ENCODE results near the gene ABHD17C. TPM values are rescaled to one million over a fixed set of nuclear protein-coding genes. Genes with fewer than 3 reads are reported as not detected.

Gene ABHD17C
- total RNA-seq, 1 experiment from 2014 or later, result 8.1 TPM

DNA sequence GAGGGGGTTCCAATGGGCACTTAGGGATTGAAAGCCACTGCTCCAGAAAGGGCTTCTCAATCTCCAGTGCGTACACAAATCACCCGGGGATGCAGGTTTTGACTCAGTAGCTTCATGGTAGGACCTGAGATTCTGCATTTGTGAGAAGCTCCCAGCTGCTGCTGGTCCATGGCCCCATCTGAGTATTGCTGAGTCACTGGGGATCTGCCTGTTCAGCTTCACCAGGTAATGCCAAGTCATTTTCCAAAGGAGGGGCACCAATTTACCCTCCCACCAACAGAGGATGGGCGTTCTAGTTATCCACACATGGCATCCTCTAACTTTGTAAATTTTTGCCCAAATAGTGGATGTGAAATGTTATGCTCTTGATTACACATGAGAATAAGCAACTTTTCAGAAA is 71.2 kb downstream of the ABHD17C start:
- no peak for DNase-seq
- no peak overlapping the region for H3K4me3 ChIP-seq
- H3K36me3 ChIP-seq, result no peaks in the 10 kb centered on the region
- H3K27me3 ChIP-seq, result no peaks in the 10 kb centered on the region
- H3K9me3 ChIP-seq, result no peaks in the 10 kb centered on the region

DNA sequence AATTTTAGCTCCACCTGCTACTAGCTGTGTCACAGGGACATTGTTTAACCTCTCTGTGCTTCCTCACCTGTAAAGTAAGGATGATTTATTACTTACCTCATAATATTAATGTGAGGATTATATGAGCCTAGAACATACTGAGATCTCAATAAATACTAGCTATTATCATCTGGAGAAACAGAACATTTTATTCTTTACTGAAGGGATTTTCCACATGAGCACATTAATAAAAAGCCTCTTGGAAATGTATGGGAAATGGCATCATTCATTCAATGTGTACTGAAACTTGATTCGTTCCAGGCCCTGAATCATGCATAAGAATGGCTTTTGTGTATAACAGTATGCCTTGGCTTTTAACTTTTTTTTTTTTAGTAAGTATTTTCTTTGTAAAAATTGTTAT is 73.0 kb downstream of the ABHD17C start:
- Histone ChIP-seq H3K36me3 (no peaks in the 10 kb centered on the region), H3K27me3 (no peaks in the 10 kb centered on the region)

DNA sequence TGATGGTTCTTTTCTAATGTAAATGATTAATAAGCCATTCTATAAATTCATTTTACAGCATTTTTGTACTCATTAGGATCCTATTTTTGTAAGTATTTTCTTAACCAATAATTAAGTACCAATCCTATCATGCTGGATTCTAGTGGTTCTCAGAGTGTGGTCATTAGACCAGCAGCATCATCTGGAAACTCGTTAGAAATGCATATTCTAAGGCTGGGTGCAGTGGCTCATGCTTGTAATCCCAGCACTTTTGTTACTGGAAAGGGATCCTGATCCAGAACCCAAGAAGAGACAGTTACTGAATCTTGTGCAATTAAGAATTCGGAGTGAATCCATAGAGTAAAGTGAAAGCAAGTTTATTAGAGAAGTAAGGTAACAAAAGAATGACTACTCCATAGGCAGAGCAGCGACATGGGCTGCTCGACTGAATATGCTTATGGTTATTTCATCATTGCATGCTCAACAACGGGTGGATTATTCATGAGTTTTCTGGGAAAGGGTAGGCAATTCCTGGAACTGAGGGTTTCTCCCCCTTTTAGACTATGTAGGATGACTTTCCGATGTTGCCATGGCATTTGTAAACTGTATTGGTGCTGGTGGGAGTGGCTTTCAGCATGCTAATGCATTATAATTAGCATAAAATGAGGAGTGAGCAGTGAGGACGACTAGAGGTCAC is 74.2 kb downstream of the ABHD17C start:
- Histone ChIP-seq H3K9me3 (no peaks in the 10 kb centered on the region), H3K27me3 (no peaks in the 10 kb centered on the region), H3K36me3 (no peaks in the 10 kb centered on the region), H3K4me3 (no peak overlapping the region)
- no peak for DNase-seq

More for the DNA sequence above, 73.0 kb downstream of the ABHD17C start:
- H3K4me3 ChIP-seq, result no peak overlapping the region
- H3K9me3 ChIP-seq, result no peaks in the 10 kb centered on the region
- no peak for DNase-seq

GRCh38 chr15:80769829-80770705 is 75.0 kb downstream of the ABHD17C start:
- Histone ChIP-seq H3K9me3 (no peaks in the 10 kb centered on the region), H3K27me3 (no peaks in the 10 kb centered on the region), H3K4me3 (no peak overlapping the region), H3K36me3 (no peaks in the 10 kb centered on the region)
- no peak for DNase-seq

DNA sequence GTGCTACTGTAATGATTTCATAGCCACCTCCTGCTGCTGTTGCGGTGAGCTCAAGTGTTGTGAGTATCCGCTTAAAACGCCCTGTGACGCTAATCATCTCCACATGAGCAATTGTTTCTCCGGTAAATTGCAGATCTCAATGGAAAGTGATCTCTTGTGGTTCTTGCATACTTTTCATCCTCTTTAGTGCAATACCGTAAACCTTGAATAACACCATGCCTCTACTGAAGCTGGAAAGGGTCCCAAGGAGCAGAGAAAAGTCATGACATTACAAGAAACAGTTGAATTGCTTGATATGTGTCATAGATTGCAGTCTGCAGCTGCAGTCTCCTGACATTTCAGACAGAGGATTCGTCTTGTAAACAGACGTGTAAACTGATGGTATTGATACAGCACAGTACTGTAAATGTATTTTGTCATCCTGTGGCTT is 78.0 kb downstream of the ABHD17C start:
- DNase-seq, result no peak

GRCh38 chr15:80773792-80774352 is 78.8 kb downstream of the ABHD17C start:
- Histone ChIP-seq H3K36me3 (no peaks in the 10 kb centered on the region), H3K27me3 (no peaks in the 10 kb centered on the region), H3K4me3 (no peak overlapping the region), H3K9me3 (0 out of 2 replicates have a peak, but pooled peaks cover 2% of the 10 kb centered on the region)
- DNase-seq, result no peak

More for the DNA sequence above, 78.0 kb downstream of the ABHD17C start:
- Histone ChIP-seq H3K36me3 (no peaks in the 10 kb centered on the region), H3K4me3 (no peak overlapping the region), H3K27me3 (no peaks in the 10 kb centered on the region), H3K9me3 (0 out of 2 replicates have a peak, but pooled peaks cover 2% of the 10 kb centered on the region)

DNA sequence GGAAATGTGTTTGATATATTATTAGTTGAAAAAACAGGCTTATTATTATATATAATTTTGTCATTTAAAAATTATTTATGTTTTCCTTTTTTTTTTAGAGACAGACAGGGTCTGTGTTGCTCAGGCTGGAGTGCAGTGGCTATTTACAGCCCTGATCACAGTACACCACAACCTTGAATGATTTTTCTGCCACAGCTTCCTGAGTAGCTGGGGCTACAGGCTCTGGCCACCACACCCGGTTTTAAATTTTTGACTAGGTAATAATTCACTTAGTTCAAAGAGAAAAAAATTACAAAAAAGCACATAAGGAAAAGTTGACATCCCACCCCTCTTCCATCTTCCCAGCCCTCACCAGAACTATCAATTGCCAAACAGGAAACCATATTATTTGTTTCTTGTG is 79.4 kb downstream of the ABHD17C start:
- Histone ChIP-seq H3K27me3 (peaks cover 3% of the 10 kb centered on the region; the same call in 1 of the 2 replicates), H3K36me3 (no peaks in the 10 kb centered on the region), H3K4me3 (no peak overlapping the region), H3K9me3 (0 out of 2 replicates have a peak, but pooled peaks cover 2% of the 10 kb centered on the region)
- DNase-seq, result no peak

- 0 out of 2 replicates have a peak, but pooled peaks cover 2% of the 10 kb centered on the region for H3K9me3 ChIP-seq
- peaks cover 11% of the 10 kb centered on the region for H3K27me3 ChIP-seq
- H3K4me3 ChIP-seq, result no peak overlapping the region
- DNase-seq, result no peak
- no peaks in the 10 kb centered on the region for H3K36me3 ChIP-seq
Measured at GRCh38 chr15:80775338-80775737, 80.2 kb downstream of the ABHD17C start.

GRCh38 chr15:80776420-80777045 is 81.4 kb downstream of the ABHD17C start:
- no peaks in the 10 kb centered on the region for H3K36me3 ChIP-seq
- H3K27me3 ChIP-seq, result peaks cover 21% of the 10 kb centered on the region
- no peak overlapping the region for H3K4me3 ChIP-seq
- peak; percentile 66 for DNase-seq
- H3K9me3 ChIP-seq, result 0 out of 2 replicates have a peak, but pooled peaks cover 2% of the 10 kb centered on the region

GRCh38 chr15:80777137-80777536 is 82.0 kb downstream of the ABHD17C start:
- no peak for DNase-seq
- H3K4me3 ChIP-seq, result no peak overlapping the region

GRCh38 chr15:80777826-80778620 is 82.9 kb downstream of the ABHD17C start:
- no peak overlapping the region for H3K4me3 ChIP-seq
- H3K27me3 ChIP-seq, result peaks cover 24% of the 10 kb centered on the region
- H3K36me3 ChIP-seq, result no peaks in the 10 kb centered on the region
- DNase-seq, result no peak
- H3K9me3 ChIP-seq, result 0 out of 2 replicates have a peak, but pooled peaks cover 2% of the 10 kb centered on the region

More at GRCh38 chr15:80777137-80777536, 82.0 kb downstream of the ABHD17C start:
- H3K27me3 ChIP-seq, result peaks cover 24% of the 10 kb centered on the region
- H3K36me3 ChIP-seq, result no peaks in the 10 kb centered on the region
- 0 out of 2 replicates have a peak, but pooled peaks cover 2% of the 10 kb centered on the region for H3K9me3 ChIP-seq

- Histone ChIP-seq H3K36me3 (no peaks in the 10 kb centered on the region; the same call in 1 of the 2 replicates), H3K27me3 (peaks cover 24% of the 10 kb centered on the region), H3K9me3 (0 out of 2 replicates have a peak, but pooled peaks cover 2% of the 10 kb centered on the region), H3K4me3 (peak overlapping the region; percentile 49)
- DNase-seq, result no peak
Measured at GRCh38 chr15:80778621-80778963, 83.5 kb downstream of the ABHD17C start.

DNA sequence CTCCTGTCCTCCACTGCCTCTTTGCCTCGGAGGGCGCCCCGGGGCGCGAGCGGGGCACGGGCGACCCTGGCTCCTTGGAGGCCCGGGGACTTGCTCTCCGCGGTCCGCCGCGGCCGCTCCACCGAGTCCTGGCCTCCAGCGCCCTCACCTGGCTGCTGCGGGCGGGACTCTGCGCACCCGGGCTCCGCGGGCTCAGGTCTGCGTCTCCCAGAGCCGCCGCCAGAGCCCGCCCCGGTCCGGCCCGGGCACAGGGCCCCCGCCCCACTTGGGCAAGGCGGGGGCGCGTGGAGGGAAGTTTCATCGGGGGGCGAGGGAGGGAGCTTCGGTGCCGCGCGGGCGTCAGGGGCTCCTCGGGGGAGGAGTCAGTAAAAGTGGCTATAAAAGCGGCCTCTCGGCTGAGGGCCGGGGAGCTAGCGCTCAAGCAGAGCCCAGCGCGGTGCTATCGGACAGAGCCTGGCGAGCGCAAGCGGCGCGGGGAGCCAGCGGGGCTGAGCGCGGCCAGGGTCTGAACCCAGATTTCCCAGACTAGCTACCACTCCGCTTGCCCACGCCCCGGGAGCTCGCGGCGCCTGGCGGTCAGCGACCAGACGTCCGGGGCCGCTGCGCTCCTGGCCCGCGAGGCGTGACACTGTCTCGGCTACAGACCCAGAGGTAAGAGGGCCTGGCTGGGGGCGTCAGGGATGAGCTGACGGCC is 84.0 kb downstream of the ABHD17C start, which contains the start of gene CEMIP:
CEMIP (plus strand) TSS at position 407 of the 694 bp plus-strand sequence. CDS start 94,510 bp downstream, outside the sequence.
- Histone ChIP-seq H3K36me3 (no peaks in the 10 kb centered on the region; the same call in 1 of the 2 replicates), H3K27me3 (peaks cover 24% of the 10 kb centered on the region), H3K9me3 (0 out of 2 replicates have a peak, but pooled peaks cover 2% of the 10 kb centered on the region), H3K4me3 (peak within 1 kb of the TSS; percentile 49)
- DNase-seq, result peak; percentile 75

DNA sequence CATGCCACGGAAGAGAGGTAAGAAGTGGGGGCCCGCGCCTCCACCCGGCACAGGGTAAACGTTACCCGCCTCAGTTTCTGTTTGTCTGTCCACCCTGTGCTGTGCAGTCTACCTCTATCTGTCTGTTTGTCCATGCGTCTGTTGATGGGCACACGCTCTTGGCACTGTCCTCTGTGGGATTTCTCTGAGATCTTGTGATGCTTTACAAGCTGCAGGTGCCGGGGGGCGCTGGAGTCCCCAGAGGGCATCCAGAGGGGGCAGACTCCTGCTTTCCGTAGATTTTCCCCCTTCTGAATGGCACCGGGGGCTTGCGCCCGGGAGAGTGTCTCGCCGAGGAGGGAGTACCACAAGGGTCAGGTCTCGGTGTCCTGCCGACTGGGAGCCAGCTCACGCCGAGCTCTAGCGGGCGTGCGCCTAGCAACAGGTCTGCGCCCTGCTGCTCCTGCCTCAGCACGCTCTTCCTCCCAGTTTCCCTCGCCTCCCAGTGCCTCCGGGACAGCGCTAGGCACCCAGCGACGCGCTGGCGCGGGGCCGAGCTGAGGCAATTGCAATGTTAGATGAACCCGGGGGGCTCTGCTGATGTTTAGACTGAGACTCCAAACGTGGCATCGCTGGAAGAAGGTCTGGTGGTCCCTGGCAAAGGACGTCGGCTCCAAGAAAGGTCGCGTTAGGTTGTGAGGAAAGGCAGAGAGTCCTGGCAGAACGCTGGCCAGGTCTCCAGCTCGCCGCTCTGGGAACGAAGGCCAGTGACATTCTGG is 84.7 kb downstream of the ABHD17C start:
- H3K9me3 ChIP-seq, result 0 out of 2 replicates have a peak, but pooled peaks cover 2% of the 10 kb centered on the region
- no peaks in the 10 kb centered on the region; the same call in 1 of the 2 replicates for H3K36me3 ChIP-seq
- peak overlapping the region; percentile 49 for H3K4me3 ChIP-seq
- peak; percentile 57 for DNase-seq
- H3K27me3 ChIP-seq, result peaks cover 24% of the 10 kb centered on the region

All from MG63 (cell line).